Measurements from ENCODE around the gene GNB1L.

DNA sequence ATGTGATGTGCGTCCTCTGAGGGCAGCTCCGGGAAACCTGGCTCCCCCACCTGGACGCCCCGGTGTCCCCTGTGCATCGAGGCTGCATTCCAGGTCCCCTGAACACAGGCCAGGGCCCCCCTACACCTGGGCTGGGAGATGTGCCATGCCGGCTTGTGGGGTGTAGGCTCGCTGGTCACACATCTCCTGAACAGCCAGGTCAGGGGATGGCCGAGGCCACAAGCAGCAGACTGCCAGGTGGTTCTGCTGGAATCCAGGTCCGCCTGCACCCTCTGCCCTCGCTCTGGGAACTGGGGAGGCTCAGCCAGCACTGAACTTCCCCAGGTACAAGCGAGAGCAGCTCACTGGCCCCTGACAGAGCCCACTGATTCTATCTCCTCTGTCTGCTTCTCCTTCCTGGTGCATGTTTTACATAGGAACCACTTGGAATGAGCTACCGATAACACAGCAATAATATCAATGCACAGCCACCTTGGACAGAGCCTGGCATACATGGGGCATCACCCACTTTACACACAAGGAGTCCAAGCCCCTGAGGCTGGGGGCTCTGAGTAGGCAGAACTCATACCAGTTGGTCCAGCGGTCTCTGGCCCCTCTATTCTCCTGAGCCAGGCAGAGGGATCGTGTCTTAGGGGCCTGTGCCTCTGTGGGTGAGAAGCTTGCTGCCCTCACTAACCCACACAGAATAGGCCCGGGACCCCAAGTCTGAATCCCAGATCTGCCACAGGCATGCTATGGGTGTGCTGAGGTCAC is 47.3 kb downstream of the GNB1L start:
- TF ChIP-seq, protein P1, sequence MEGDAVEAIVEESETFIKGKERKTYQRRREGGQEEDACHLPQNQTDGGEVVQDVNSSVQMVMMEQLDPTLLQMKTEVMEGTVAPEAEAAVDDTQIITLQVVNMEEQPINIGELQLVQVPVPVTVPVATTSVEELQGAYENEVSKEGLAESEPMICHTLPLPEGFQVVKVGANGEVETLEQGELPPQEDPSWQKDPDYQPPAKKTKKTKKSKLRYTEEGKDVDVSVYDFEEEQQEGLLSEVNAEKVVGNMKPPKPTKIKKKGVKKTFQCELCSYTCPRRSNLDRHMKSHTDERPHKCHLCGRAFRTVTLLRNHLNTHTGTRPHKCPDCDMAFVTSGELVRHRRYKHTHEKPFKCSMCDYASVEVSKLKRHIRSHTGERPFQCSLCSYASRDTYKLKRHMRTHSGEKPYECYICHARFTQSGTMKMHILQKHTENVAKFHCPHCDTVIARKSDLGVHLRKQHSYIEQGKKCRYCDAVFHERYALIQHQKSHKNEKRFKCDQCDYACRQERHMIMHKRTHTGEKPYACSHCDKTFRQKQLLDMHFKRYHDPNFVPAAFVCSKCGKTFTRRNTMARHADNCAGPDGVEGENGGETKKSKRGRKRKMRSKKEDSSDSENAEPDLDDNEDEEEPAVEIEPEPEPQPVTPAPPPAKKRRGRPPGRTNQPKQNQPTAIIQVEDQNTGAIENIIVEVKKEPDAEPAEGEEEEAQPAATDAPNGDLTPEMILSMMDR (IDR thresholded peaks at IDR 0.05): no peak
- TF ChIP-seq EZH2 (IDR thresholded peaks at IDR 0.05) (no peak), EZH2phosphoT487 (IDR thresholded peaks at IDR 0.05) (no peak)

All from neural progenitor cell (in vitro differentiated cells).